ENCODE data around the gene NACC2.

Gene NACC2

GRCh38 chr9:135962696-135963307 is 132.3 kb downstream of the NACC2 start:
- no peak for DNase-seq (ENCODE audit: low spot score)

DNA sequence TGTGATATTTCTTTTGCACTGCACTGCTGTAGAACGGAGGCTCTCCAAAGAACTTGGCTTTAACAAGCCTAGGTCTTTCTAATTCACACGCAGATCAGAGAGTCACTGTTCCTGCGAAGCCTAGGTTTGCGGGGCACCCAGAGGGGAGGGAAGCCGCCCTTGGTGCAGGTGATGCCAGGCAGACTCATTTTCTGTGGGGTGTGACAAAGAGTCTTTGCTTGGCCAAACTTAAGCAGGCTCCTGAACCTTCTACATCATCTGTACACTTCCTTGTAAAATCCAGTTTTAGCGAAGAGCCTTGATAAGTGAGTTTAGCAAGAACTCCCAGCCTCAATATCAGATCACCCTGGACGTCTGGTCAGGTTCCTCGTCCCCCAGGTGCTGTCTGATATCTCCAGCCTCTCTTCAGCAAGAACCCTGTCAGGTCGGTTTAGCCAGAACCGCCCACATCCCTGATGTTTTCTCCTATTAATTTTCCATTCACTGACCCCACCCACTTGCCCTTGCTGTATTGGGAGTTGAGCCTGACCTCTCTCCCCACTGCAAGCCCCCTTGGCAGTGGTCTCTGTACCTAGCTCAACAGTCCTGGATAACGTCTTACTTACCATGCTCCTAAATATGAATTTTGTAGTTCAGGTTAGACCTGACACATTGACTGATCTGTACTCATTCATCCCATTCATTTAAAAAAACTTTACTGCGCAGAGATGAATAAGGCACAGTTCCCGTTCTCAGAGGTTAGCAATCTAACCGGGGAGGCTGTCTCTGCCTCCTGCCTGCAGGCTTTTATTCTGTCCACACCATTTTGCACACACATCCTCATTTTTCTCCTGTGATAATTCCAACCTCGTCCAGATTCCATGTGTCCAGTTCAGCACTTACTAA is 133.0 kb downstream of the NACC2 start:
- no peak for DNase-seq (ENCODE audit: low spot score)

DNA sequence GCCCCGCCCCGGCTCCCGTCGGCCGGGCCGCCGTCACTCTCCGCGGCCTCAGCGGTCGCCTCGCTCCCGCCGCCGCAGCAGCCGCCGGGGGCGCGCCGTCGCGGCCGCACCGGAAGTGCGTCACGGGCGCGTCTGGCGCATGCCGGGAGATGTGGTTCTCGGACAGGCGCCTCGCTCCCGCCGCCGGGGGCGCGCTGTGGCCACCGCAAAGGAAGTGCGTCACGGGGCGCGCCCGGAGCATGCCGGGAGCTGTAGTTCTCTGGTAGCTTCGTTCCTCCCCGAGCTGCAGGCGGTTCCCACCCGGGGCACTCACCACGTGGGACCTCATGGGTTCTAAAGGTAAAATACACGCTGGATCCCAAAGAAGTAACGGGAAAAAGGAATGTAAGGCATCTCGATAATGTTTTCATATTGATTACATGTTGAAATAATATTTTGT is 133.8 kb downstream of the NACC2 start, which contains the start of gene UBAC1:
UBAC1 (minus strand) TSS at position 97 of the 439 bp plus-strand sequence. CDS start 211 bp downstream, outside the sequence.
- DNase-seq (ENCODE audit: low spot score): peak; percentile 93

DNA sequence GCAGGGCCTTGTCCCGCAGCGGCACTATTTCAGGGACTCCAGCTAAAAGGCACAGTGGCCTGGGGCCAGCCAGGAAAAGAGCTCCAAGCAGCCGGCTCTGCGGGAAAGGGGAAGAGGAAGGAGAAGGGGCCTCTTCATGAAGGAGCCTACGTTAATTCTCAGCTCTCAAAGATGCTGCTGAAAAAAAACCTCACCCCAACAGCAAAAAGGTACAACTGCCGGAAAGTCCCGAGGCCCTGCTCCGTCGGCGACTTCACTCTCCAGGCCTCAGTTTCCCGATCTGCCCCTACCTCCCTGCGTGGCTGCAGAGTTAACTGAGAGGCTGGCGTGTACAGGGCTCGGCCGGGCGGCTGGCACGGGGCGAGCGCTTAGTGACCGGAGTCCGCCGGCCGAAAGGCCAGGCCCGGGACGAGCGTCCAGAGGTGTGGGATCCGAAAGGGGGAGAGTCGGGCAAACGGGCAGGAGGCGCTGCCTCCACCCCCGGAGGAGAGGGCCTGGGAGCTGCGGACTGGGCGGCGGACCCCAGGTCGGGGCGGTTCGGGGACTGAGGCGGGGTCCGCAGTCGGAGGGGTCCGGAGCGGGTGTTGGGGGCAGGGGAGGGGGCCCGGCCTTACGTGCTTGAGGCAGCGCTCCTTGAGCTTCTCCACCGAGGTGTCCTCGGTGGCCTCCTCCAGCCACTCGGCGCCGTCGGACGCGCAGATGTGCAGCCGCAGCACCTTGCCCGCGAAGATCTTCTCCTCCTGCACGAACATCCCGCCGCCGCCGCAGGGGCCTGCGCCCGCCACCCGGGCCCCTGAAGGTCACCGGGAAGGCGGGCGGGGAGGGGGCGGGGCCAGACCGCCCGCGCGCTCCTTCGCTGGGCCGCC is 134.4 kb downstream of the NACC2 start:
- DNase-seq (ENCODE audit: low spot score): peak; percentile 31

GRCh38 chr9:135959814-135960213 is 135.3 kb downstream of the NACC2 start:
- DNase-seq (ENCODE audit: low spot score): no peak

DNA sequence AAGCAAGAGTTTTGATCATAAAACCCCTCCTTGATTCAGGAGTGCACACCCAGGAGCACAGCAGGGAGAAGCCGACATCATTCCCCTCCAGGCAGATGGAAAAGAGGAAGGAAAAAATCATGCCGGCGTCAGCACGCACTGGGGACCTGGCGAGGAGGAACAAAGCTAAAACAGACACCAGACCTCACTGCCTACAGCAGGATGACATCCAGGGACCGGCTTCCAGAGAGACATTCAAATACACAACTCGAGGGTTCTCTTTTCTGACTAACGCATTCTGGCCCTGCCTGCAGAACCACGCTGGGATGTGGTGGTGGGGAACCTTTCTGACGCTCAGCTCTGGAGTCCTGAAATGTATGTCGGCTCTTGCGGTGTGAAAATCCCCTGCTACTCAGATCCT is 136.6 kb downstream of the NACC2 start:
- no peak for DNase-seq (ENCODE audit: low spot score)

- no peak for DNase-seq (ENCODE audit: low spot score)
Measured at GRCh38 chr9:135957431-135957830, 137.7 kb downstream of the NACC2 start.

- no peak for DNase-seq (ENCODE audit: low spot score)
Measured at GRCh38 chr9:135956802-135957174, 138.3 kb downstream of the NACC2 start.
